GM18508 (cell line): Measurements from ENCODE around the gene USH1G.
"Not testable (repeated sequence)": the region's sequence is repeated elsewhere in the genome, so short reads cannot be mapped to it uniquely, and the experiment has no call there.

ENCODE experiments used
- ATAC-seq: cut with Tn5 transposase; IDR thresholded peaks from one replicate; pipeline ENCODE4 v1.9.1; 2021; ENCODE audit warnings: moderate number of reproducible peaks; ENCODE audit not compliant: insufficient read depth, unreplicated experiment

The USH1G gene

DNA sequence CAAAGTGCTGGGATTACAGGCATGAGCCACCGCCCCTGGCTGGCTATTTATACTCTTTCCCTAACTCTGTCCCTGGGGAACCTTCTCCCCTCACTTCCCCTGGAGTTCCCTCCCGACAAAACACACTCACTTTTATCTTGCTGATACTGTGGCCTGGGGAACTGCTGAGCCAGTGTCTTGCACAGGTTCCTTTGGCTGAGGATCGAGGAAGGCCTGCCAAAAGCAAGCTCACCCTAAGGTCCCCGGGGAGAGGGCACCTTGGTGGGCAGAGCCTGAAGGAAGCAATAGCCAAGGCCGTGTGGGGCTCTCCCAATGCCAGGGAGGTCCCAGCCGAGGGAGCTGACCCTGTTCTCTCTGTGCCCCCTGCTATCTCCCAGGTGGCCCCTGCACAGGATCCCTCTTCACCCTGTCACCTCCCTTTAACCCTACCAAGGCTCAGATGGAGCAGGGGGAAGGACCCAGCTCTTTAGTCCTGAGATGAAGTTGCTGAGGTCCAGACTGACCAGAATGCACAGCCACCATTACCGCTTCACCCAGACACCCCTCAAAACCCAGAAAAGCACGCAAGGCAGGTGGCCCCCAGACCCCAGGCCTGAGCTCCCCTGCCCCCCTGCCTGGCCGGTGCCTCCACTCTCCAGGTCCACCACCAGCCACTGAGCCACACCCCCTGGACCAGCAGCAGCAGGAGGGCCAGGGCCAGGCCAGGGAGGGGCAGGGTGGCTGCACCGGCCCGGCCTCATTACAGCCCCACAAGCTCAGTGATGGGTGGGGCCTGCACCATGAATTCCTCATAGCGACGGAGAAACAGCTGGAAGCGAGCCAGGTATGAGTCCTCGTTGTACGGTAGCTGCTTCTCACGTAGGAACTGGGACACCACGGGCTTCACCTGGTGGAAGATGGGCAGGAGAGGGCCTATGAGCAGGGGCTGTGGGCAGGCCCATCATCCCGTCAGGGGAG is 45.2 kb downstream of the USH1G start:
- no peak for ATAC-seq

DNA sequence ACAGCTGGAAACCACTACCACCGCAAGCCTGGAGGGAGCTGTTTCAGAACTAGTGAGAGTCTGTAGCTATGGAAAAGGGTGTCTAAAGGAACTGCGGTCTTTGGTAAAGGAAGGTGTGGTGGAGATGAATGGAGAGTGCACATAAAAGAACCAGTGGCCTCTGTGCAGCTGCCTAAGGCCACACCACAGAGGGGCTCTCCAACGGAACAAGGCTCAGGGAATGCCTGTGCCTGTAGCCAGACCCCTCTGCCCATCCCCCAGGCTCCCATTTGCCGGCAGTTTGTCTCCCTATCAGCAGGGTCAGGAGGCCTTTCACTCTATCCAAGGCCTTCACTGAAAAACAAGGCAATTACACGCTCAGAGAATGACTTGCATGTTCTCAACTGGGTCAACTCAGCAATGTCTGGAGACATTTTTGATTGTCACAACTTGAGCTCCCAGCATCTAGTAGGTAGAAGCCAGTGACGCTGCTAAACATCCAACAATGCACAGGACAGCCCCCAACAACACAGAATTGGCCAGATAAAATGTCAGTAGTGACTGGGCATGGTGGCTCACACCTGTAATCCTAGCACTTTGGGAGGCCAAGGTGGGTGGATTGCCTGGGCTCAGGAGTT is 47.0 kb downstream of the USH1G start:
- no peak for ATAC-seq

- no peak for ATAC-seq
Observed at GRCh38 chr17:74875155-74875976, 47.7 kb downstream of the USH1G start.

GRCh38 chr17:74874615-74875037 is 48.4 kb downstream of the USH1G start:
- ATAC-seq: no peak

GRCh38 chr17:74873874-74874614 is 49.0 kb downstream of the USH1G start:
- no peak for ATAC-seq

- ATAC-seq: peak; percentile 83
Observed at GRCh38 chr17:74873037-74873873, 49.8 kb downstream of the USH1G start.

DNA sequence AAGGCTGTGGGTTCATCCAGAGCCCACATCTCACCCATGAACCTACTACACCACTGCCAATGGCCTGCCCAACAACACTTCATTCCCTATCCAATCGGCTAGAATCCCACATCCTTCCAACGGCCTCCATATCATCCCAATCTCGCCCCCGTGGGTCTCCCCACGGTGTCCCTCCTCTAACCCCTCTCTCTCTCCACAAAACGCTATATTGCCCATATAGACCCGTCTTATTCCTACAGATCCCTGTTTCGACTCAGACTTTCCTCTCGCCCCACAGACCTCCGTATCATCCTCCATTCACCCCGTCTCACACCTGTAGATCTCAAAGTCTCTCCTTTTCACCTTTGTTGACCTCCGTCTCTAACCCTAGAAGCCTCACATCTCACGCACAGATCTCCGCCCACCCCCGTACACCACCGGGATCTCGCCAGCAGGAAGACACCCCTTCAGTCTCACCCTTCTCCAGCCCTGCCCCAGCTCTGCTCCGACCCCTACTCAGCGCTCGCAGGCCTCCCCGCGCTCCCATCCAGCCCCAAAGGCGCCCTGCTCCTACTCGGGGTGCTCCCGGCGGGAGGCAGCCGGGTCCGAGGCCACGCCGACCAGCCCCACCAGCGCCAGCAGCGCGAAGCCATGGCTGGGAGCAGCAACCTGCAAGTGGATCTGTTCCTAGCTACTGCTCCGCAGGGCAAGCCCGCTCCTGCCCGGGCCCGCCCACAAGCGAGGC is 50.6 kb downstream of the USH1G start, which contains the start of gene FDXR:
Gene FDXR (minus strand): TSS at position 682 of the 724 bp plus-strand sequence. CDS start 50 bp downstream, at position 632.
- ATAC-seq: peak; percentile 32

DNA sequence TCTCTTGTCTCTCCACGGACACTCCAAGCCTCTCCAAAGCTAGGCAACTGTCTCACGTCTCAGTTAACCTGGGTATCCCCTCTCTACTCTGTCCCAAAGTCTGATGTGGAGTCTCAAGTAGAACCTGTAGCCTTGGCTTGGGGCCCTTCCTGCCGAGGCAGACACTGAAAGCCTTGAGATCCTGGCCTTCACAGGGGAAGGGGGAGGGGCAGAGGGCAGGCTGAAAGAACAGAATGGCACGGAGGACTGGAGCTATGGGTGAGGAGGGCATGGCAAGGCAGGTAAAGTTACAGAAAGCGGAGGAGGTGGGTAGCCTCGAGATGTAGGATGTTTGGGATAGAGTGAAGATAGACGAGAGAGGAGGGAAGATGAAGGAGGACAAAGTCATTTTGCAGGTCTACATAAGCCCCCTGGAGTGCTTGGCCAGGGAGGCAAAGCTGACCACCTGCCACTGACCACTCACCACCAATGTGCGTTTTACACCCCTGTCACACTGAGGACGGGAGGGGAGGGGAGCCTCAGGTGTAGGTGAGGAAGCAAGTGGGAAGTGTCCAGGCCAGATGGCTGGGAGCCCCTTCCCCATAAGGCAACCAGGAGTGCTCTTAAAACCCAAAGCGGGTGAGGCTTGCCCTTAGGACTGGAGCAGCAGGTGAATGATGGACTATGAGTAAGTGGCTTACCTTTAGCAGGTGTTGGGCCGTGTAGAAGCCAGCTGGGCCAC is 51.5 kb downstream of the USH1G start:
- no peak for ATAC-seq

DNA sequence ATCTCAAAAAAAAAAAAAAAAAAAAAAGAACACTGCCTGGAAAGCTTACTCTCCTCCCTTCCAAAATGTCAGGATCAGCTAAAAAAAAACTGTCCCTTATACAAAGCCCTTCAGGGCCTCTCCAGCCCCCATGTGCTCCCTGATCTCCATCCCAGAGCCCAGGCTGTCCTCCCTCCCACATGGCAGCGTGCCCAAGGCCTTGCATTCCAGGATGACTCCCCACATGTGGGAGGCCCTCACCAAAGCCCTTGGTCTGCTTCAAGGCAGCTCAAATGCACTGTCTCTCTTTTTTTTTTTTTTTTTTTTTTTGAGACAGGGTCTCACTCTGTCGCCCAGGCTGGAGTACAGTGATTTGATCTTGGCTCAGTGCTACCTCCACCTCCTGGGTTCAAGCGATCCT is 52.5 kb downstream of the USH1G start:
- no peak for ATAC-seq

DNA sequence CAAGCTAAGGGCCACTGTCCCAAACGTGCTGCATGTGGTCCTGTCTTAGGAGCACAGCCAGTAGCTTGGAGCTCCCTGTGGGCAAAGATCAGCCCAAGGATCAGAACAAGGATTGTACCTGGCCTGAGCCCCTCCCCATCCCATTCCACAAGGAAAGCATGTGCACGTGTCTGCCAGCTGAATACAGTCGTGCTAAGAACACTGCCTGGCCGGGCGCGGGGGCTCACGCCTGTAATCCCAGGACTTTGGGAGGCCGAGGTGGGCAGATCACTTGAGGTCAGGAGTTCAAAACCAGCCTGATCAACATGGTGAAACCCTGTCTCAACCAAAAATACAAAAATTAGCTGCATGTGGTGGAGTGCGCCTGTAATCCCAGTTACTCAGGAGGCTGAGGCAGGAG is 53.0 kb downstream of the USH1G start:
- ATAC-seq: not testable (repeated sequence)

DNA sequence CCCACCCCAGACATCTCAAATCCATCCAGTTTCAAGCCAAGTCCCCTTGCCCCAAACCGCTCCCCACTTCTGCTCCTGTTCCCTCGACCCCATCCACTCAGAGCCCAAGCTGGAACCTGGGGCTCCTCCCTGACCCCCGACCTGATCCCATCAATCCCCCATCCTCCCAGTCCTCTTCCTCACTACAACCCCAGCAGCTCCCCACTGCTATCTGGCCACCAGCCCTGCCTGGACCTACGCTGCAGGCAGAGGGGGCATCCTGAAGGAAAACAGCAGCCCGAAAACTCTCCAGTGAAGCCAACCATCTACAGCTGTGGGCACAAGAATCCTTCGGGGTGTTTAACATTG is 54.2 kb downstream of the USH1G start:
- no peak for ATAC-seq

GRCh38 chr17:74868251-74868907 is 54.7 kb downstream of the USH1G start:
- ATAC-seq: no peak

- no peak for ATAC-seq
Observed at GRCh38 chr17:74866198-74866835, 56.7 kb downstream of the USH1G start.
